GM12878 (cell line): ENCODE data around the gene SLC39A5. TPM values are rescaled to one million over a fixed set of nuclear protein-coding genes. Genes with fewer than 3 reads are reported as not detected.

Source experiments
- ATAC-seq: fragments of 200-7000 bp; cut with Tn5 transposase; 3 replicates; pipeline ENCODE4 v1.9.1; 2020; ENCODE audit warnings: mild to moderate bottlenecking, moderate library complexity
- BruUV-seq: library from RNA; stranded (reverse); fragments of 400-500 nt; replicated peaks from 2 replicates; lab custom pipeline; 2021; lab: Mats Ljungman, UMichigan
- CTCF ChIA-PET: fragments of 300-600 bp; sonication (Branson Sonifier 250); formaldehyde crosslinking; extraction: SDS; loops from one replicate; lab custom pipeline; 2021; ENCODE audit warnings: inconsistent platforms; lab: Yijun Ruan, JAX
- POLR2A ChIA-PET: fragments of 350-600 bp; formaldehyde crosslinking; extraction: SDS; loops from one replicate; lab custom pipeline; 2021; ENCODE audit warnings: inconsistent platforms; lab: Charles Lee
- RAD21 ChIA-PET: fragments of 300-600 bp; sonication (Branson Sonifier 250); formaldehyde crosslinking; loops from one replicate; lab custom pipeline; 2023; ENCODE audit warnings: antibody characterized with exemption; ENCODE audit not compliant: unreplicated experiment; lab: Charles Lee
- SMC1A ChIA-PET: fragments of 300-600 bp; sonication (Branson Sonifier 250); formaldehyde crosslinking; loops from one replicate; lab custom pipeline; 2023; ENCODE audit not compliant: unreplicated experiment, uncharacterized antibody; lab: Charles Lee
- DNase-seq: peaks from one replicate; pipeline ENCODE4 v3.0.0-alpha.2; 2011; ENCODE audit warnings: low read depth, low spot score
- FAIRE-seq: peaks from 3 replicates; lab custom pipeline; 2011; peaks lifted over from hg19 to GRCh38; lab: Jason Lieb, UNC
- H2AFZ ChIP-seq: 2 replicates; pipeline ENCODE4 v1.6.0; 2011; ENCODE audit warnings: low read depth, low read length, control low read depth; ENCODE audit not compliant: control insufficient read depth
- H3K27ac ChIP-seq: 2 replicates; pipeline ENCODE4 v1.5.1; 2011; ENCODE audit warnings: control low read depth; ENCODE audit not compliant: control insufficient read depth, insufficient read depth
- H3K27me3 ChIP-seq, 2 experiments: replicated peaks in 1 of 2; 2 replicates each; pipeline versions ENCODE4 v1.6.0 to v1.6.1; 2011; ENCODE audit warnings: low read length in 1 of 2; ENCODE audit not compliant: control insufficient read depth in 2 of 2, insufficient read depth in 2 of 2
- H3K36me3 ChIP-seq, 2 experiments: 2 replicates each; pipeline ENCODE4 v1.5.1; 2011; ENCODE audit warnings: low read length in 1 of 2; ENCODE audit not compliant: control insufficient read depth in 2 of 2, insufficient read depth in 2 of 2
- H3K4me1 ChIP-seq: 2 replicates; pipeline ENCODE4 v1.6.1; 2011; ENCODE audit warnings: mild to moderate bottlenecking, low read length, moderate library complexity, mixed read lengths; ENCODE audit not compliant: control insufficient read depth, insufficient read depth
- H3K4me2 ChIP-seq: 2 replicates; pipeline ENCODE4 v1.6.0; 2011; ENCODE audit warnings: control low read depth; ENCODE audit not compliant: control insufficient read depth, insufficient read depth
- H3K4me3 ChIP-seq: fragments of 200-600 bp; sonication (generic); 2 replicates; pipeline ENCODE4 v1.5.1; 2016
- H3K79me2 ChIP-seq: 2 replicates; pipeline ENCODE4 v1.6.0; 2011; ENCODE audit warnings: low read length; ENCODE audit not compliant: control insufficient read depth, insufficient read depth
- H3K9ac ChIP-seq: 2 replicates; pipeline ENCODE4 v1.8.0; 2011; ENCODE audit warnings: low read length, control low read depth, mixed read lengths; ENCODE audit not compliant: control insufficient read depth, insufficient read depth
- H3K9me3 ChIP-seq: replicated peaks from 3 replicates; pipeline ENCODE4 v1.5.1; 2011; ENCODE audit warnings: mild to moderate bottlenecking, low read length; ENCODE audit not compliant: control insufficient read depth, insufficient read depth
- H4K20me1 ChIP-seq: 2 replicates; pipeline ENCODE4 v1.6.0; 2011; ENCODE audit not compliant: control insufficient read depth, insufficient read depth
- BMI1 ChIP-seq: fragments of 450-650 bp; IDR thresholded peaks from 2 replicates; pipeline ENCODE4 v1.6.1; 2016; ENCODE audit warnings: mild to moderate bottlenecking, moderate library complexity, borderline replicate concordance
- DPF2 ChIP-seq: fragments of 450-650 bp; IDR thresholded peaks from 2 replicates; pipeline ENCODE4 v1.6.1; 2017; ENCODE audit warnings: mild to moderate bottlenecking
- ETV6 ChIP-seq, 2 experiments: fragments of 450-650 bp in 1 of 2; IDR thresholded peaks in 1 of 2; conservative IDR thresholded peaks in 1 of 2; 2 replicates each; pipeline ENCODE4 v1.6.1; 2014; ENCODE audit warnings: antibody characterized with exemption in 1 of 2, borderline replicate concordance in 1 of 2, low read depth in 1 of 2, mild to moderate bottlenecking in 1 of 2, moderate library complexity in 1 of 2
- MTA3 ChIP-seq: IDR thresholded peaks from 2 replicates; pipeline ENCODE4 v1.6.1; 2012; ENCODE audit warnings: low read length, inconsistent platforms, borderline replicate concordance
- NFXL1 ChIP-seq: fragments of 450-650 bp; IDR thresholded peaks from 2 replicates; pipeline ENCODE4 v1.6.1; 2017; ENCODE audit warnings: antibody characterized with exemption, mild to moderate bottlenecking, borderline replicate concordance
- NR2C2 ChIP-seq: IDR thresholded peaks from 2 replicates; pipeline ENCODE4 v1.6.1; 2011; ENCODE audit warnings: borderline replicate concordance, low read depth; ENCODE audit not compliant: control insufficient read depth, insufficient read length
- NRF1 ChIP-seq: conservative IDR thresholded peaks from 2 replicates; pipeline ENCODE4 v1.6.1; 2011; ENCODE audit warnings: mild to moderate bottlenecking, low read depth, low read length, improper control_type of control experiment
- SMC3 ChIP-seq: IDR thresholded peaks from 2 replicates; pipeline ENCODE4 v1.6.1; 2011; ENCODE audit warnings: low read length, improper control_type of control experiment, borderline replicate concordance
- TAF1 ChIP-seq: IDR thresholded peaks from 2 replicates; pipeline ENCODE4 v1.6.1; 2011; ENCODE audit warnings: mild to moderate bottlenecking, low read depth, low read length, borderline replicate concordance
- ZNF217 ChIP-seq: fragments of 450-650 bp; IDR thresholded peaks from 2 replicates; pipeline ENCODE4 v1.6.1; 2017; ENCODE audit warnings: antibody characterized with exemption, mild to moderate bottlenecking
- ZNF384 ChIP-seq: IDR thresholded peaks from 2 replicates; pipeline ENCODE4 v1.6.1; 2012; ENCODE audit warnings: low read depth, mild to moderate bottlenecking, low read length, improper control_type of control experiment, borderline replicate concordance
- WGBS: methylation state at CpG from one replicate; pipeline ENCODE4 v1.1.6; 2016; ENCODE audit warnings: low lambda C conversion rate; ENCODE audit not compliant: insufficient replicate concordance, insufficient coverage; ENCODE audit errors: missing lambda C conversion rate; 5-methylcytosine and 5-hydroxymethylcytosine counted together
- in situ Hi-C: fragments of 300-500 bp; cut with MboI; formaldehyde crosslinking; loops from 9 replicates; pipeline ENCODE4 v1.14.3; 2018; ENCODE audit warnings: mixed read lengths
- intact Hi-C: fragments of 100-400 bp; cut with micrococcal nuclease; formaldehyde crosslinking; loops from one replicate; pipeline ENCODE4 v1.14.2; 2022; ENCODE audit not compliant: unreplicated experiment
- polyA plus RNA-seq, 11 experiments: library from polyadenylated mRNA; depleted of rRNA in 4 of 11; unstranded in 6 of 11; stranded (reverse) in 5 of 11; fragments of >200 nt; fragmentation: Nextera tagmentation in 4 of 11; fragmentation: Illumina TruSeq in 1 of 11; extraction: Ambion mirVana in 4 of 11; extraction: Trizol in 1 of 11; gene quantifications; 1 replicate in 1 of 11; 2 replicates in 10 of 11; pipeline versions ENCODE4 v1.2.1 to v1.2.3, GENCODE V29; 2011 to 2016; ENCODE audit warnings: inconsistent platforms in 2 of 11, missing spikeins in 2 of 11, low read depth in 1 of 11
- total RNA-seq, 4 experiments: library from RNA; depleted of rRNA in 3 of 4; stranded (reverse); fragments of >200 nt in 3 of 4; fragmentation: Illumina TruSeq in 1 of 4; extraction: Trizol in 1 of 4; gene quantifications; 2 replicates each; pipeline versions ENCODE4 v1.2.1 to v1.2.3, GENCODE V29; 2013 to 2021
- TF ChIP-seq, protein P1 (sequence below): IDR thresholded peaks from 2 replicates; pipeline ENCODE4 v1.6.1; 2011; ENCODE audit warnings: low read depth, low read length, improper control_type of control experiment, borderline replicate concordance
- TF ChIP-seq, protein P2 (sequence below): fragments of 450-650 bp; formaldehyde crosslinking; IDR thresholded peaks from 2 replicates; pipeline ENCODE4 v1.4.0; 2020; ENCODE audit warnings: mild to moderate bottlenecking, moderate library complexity

Gene SLC39A5
- total and polyA plus RNA-seq, 10 of the 15 experiments (the other 5 are each of a cell fraction or from before 2014, with no cell fraction given): 0.15 to 0.56 (median 0.15) TPM; not detected in 7

- SMC1A ChIA-PET: interaction anchor here (0.8 to 3.4 kb wide), 21 partner anchors 14 to 411 kb away, joined by 3 to 33 read pairs (median 5); partner anchors contain the start of genes ANKRD52, CNPY2, ESYT1 and SMARCC2
- FAIRE-seq: peak; percentile 95
- Histone ChIP-seq H3K4me3 (peak within 1 kb of the TSS; percentile 91), H3K27me3 (no peaks in the 10 kb centered on the region), H3K4me1 (0 out of 2 replicates have a peak, but pooled peaks cover 3% of the 10 kb centered on the region), H3K79me2 (peaks cover 30% of the 10 kb centered on the region), H2AFZ (peak within 1 kb of the TSS; percentile 96), H3K4me2 (peak within 1 kb of the TSS; percentile 96), H3K9me3 (no peaks in the 10 kb centered on the region; the same call in 2 of the 3 replicates), H4K20me1 (no peaks in the 10 kb centered on the region), H3K36me3 (no peaks in the 10 kb centered on the region; a peak in 1 of 4 replicates), H3K9ac (peak within 1 kb of the TSS; percentile 95), H3K27ac (peak within 1 kb of the TSS; percentile 96)
- peak; percentile 88 for ATAC-seq
- BruUV-seq: TSS peak; percentile 74
- DNase-seq: peak; percentile 82
- in situ Hi-C loops (no loop called here), intact Hi-C loops (no loop called here)
- POLR2A ChIA-PET: interaction anchor here (0.5 to 4.0 kb wide), 42 partner anchors 9 to 504 kb away, joined by 3 to 68 read pairs (median 4); partner anchors contain the start of genes ANKRD52, CNPY2, COQ10A and ESYT1
- WGBS: under 1% methylated on average over 42 of the region's 42 CpGs
- CTCF ChIA-PET: interaction anchor here (0.6 to 4.2 kb wide), 34 partner anchors 11 to 483 kb away, joined by 3 to 107 read pairs (median 5); partner anchors contain the start of genes ANKRD52, CNPY2, COQ10A and ESYT1
- RAD21 ChIA-PET: interaction anchor here (0.6 to 3.5 kb wide), 32 partner anchors 9 to 483 kb away, joined by 3 to 41 read pairs (median 5); partner anchors contain the start of genes ANKRD52, CNPY2, COQ10A and ESYT1
- no peak for TF ChIP-seq ZNF384
- TF ChIP-seq, protein P1, sequence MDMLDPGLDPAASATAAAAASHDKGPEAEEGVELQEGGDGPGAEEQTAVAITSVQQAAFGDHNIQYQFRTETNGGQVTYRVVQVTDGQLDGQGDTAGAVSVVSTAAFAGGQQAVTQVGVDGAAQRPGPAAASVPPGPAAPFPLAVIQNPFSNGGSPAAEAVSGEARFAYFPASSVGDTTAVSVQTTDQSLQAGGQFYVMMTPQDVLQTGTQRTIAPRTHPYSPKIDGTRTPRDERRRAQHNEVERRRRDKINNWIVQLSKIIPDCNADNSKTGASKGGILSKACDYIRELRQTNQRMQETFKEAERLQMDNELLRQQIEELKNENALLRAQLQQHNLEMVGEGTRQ: no peak
- TF ChIP-seq TAF1: peak; percentile 58; the same call in 1 of the 2 replicates
- no peak for TF ChIP-seq BMI1
- no peak for TF ChIP-seq SMC3
- TF ChIP-seq DPF2: 0 out of 2 replicates have a peak, but pooled peaks have one; percentile 7
- peak; percentile 17; the same call in 1 of the 2 replicates for TF ChIP-seq NRF1
- TF ChIP-seq ETV6 (conservative IDR thresholded peaks at IDR 0.05 in 1 of 2, IDR thresholded peaks at IDR 0.05 in 1 of 2; ENCODE audit: borderline replicate concordance in 1 of 2, low read depth in 1 of 2): no peak
- no peak for TF ChIP-seq MTA3
- no peak for TF ChIP-seq NR2C2
- TF ChIP-seq, protein P2, sequence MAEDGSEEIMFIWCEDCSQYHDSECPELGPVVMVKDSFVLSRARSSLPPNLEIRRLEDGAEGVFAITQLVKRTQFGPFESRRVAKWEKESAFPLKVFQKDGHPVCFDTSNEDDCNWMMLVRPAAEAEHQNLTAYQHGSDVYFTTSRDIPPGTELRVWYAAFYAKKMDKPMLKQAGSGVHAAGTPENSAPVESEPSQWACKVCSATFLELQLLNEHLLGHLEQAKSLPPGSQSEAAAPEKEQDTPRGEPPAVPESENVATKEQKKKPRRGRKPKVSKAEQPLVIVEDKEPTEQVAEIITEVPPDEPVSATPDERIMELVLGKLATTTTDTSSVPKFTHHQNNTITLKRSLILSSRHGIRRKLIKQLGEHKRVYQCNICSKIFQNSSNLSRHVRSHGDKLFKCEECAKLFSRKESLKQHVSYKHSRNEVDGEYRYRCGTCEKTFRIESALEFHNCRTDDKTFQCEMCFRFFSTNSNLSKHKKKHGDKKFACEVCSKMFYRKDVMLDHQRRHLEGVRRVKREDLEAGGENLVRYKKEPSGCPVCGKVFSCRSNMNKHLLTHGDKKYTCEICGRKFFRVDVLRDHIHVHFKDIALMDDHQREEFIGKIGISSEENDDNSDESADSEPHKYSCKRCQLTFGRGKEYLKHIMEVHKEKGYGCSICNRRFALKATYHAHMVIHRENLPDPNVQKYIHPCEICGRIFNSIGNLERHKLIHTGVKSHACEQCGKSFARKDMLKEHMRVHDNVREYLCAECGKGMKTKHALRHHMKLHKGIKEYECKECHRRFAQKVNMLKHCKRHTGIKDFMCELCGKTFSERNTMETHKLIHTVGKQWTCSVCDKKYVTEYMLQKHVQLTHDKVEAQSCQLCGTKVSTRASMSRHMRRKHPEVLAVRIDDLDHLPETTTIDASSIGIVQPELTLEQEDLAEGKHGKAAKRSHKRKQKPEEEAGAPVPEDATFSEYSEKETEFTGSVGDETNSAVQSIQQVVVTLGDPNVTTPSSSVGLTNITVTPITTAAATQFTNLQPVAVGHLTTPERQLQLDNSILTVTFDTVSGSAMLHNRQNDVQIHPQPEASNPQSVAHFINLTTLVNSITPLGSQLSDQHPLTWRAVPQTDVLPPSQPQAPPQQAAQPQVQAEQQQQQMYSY: no peak
- TF ChIP-seq NFXL1: no peak
- TF ChIP-seq ZNF217: no peak
These were observed 7.9 kb upstream of the SLC39A5 start, which contains the start of gene RNF41 for GRCh38 chr12:56221757-56222530. Gene RNF41, minus strand, starts transcription at chr12:56221922. Its CDS starts 7,875 bp downstream, at chr12:56214047.
